ENCODE data around the gene MASP1. TPM values are rescaled to one million over a fixed set of nuclear protein-coding genes. Genes with fewer than 3 reads are reported as not detected.

The MASP1 gene
- total and polyA plus RNA-seq, 2 experiments from 2014 or later, result 1.6 to 3.0 TPM

DNA sequence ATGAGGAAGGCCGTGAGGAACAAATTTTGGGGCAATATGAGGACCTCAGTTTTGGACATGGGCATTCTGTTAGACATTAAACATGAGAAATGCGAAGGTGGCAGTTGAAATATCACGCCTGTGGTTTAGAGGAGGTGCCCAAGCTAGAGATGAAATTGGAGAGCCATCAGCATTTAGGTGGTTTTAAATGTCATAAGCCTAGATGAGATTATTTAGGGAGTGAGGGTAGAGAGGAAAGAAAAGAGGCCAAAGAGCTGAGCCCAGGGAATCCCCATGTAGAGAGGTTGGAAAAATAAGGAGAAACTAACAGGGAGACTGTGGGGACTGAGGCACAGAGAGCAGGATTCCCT lies 79.4 kb downstream of the MASP1 start (continued):
- TF ChIP-seq, protein P1, sequence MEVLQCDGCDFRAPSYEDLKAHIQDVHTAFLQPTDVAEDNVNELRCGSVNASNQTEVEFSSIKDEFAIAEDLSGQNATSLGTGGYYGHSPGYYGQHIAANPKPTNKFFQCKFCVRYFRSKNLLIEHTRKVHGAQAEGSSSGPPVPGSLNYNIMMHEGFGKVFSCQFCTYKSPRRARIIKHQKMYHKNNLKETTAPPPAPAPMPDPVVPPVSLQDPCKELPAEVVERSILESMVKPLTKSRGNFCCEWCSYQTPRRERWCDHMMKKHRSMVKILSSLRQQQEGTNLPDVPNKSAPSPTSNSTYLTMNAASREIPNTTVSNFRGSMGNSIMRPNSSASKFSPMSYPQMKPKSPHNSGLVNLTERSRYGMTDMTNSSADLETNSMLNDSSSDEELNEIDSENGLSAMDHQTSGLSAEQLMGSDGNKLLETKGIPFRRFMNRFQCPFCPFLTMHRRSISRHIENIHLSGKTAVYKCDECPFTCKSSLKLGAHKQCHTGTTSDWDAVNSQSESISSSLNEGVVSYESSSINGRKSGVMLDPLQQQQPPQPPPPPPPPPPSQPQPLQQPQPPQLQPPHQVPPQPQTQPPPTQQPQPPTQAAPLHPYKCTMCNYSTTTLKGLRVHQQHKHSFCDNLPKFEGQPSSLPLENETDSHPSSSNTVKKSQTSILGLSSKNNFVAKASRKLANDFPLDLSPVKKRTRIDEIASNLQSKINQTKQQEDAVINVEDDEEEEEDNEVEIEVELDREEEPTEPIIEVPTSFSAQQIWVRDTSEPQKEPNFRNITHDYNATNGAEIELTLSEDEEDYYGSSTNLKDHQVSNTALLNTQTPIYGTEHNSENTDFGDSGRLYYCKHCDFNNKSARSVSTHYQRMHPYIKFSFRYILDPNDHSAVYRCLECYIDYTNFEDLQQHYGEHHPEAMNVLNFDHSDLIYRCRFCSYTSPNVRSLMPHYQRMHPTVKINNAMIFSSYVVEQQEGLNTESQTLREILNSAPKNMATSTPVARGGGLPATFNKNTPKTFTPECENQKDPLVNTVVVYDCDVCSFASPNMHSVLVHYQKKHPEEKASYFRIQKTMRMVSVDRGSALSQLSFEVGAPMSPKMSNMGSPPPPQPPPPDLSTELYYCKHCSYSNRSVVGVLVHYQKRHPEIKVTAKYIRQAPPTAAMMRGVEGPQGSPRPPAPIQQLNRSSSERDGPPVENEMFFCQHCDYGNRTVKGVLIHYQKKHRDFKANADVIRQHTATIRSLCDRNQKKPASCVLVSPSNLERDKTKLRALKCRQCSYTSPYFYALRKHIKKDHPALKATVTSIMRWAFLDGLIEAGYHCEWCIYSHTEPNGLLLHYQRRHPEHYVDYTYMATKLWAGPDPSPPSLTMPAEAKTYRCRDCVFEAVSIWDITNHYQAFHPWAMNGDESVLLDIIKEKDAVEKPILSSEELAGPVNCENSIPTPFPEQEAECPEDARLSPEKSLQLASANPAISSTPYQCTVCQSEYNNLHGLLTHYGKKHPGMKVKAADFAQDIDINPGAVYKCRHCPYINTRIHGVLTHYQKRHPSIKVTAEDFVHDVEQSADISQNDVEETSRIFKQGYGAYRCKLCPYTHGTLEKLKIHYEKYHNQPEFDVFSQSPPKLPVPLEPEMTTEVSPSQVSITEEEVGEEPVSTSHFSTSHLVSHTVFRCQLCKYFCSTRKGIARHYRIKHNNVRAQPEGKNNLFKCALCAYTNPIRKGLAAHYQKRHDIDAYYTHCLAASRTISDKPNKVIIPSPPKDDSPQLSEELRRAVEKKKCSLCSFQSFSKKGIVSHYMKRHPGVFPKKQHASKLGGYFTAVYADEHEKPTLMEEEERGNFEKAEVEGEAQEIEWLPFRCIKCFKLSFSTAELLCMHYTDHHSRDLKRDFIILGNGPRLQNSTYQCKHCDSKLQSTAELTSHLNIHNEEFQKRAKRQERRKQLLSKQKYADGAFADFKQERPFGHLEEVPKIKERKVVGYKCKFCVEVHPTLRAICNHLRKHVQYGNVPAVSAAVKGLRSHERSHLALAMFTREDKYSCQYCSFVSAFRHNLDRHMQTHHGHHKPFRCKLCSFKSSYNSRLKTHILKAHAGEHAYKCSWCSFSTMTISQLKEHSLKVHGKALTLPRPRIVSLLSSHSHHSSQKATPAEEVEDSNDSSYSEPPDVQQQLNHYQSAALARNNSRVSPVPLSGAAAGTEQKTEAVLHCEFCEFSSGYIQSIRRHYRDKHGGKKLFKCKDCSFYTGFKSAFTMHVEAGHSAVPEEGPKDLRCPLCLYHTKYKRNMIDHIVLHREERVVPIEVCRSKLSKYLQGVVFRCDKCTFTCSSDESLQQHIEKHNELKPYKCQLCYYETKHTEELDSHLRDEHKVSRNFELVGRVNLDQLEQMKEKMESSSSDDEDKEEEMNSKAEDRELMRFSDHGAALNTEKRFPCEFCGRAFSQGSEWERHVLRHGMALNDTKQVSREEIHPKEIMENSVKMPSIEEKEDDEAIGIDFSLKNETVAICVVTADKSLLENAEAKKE (CRISPR knock-in tag; IDR thresholded peaks at IDR 0.05), result no peak
- TF ChIP-seq REST (IDR thresholded peaks at IDR 0.05; ENCODE audit: unreplicated experiment) (no peak), JUNB (IDR thresholded peaks at IDR 0.05; ENCODE audit: unreplicated experiment) (no peak)
- TF ChIP-seq, protein P2, sequence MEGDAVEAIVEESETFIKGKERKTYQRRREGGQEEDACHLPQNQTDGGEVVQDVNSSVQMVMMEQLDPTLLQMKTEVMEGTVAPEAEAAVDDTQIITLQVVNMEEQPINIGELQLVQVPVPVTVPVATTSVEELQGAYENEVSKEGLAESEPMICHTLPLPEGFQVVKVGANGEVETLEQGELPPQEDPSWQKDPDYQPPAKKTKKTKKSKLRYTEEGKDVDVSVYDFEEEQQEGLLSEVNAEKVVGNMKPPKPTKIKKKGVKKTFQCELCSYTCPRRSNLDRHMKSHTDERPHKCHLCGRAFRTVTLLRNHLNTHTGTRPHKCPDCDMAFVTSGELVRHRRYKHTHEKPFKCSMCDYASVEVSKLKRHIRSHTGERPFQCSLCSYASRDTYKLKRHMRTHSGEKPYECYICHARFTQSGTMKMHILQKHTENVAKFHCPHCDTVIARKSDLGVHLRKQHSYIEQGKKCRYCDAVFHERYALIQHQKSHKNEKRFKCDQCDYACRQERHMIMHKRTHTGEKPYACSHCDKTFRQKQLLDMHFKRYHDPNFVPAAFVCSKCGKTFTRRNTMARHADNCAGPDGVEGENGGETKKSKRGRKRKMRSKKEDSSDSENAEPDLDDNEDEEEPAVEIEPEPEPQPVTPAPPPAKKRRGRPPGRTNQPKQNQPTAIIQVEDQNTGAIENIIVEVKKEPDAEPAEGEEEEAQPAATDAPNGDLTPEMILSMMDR (conservative IDR thresholded peaks at IDR 0.05; ENCODE audit: low read depth in 2 of 2), result no peak
